GM11168 (cell line): ENCODE results near the gene ASXL1.
"Not testable (repeated sequence)": the region's sequence is repeated elsewhere in the genome, so short reads cannot be mapped to it uniquely, and the experiment has no call there.

Source experiments
- in situ Hi-C: fragments of 300-500 bp; cut with MboI; formaldehyde crosslinking; loops from one replicate; pipeline ENCODE4 v1.12.0; 2022; ENCODE audit warnings: low sequenced_read_pairs; ENCODE audit not compliant: unreplicated experiment

ASXL1 gene

GRCh38 chr20:32333988-32334885, 23.9 kb upstream of the ASXL1 start:
- in situ Hi-C loops, result no loop called here

GRCh38 chr20:32336918-32337347, 21.2 kb upstream of the ASXL1 start:
- in situ Hi-C loops, result no loop called here

DNA sequence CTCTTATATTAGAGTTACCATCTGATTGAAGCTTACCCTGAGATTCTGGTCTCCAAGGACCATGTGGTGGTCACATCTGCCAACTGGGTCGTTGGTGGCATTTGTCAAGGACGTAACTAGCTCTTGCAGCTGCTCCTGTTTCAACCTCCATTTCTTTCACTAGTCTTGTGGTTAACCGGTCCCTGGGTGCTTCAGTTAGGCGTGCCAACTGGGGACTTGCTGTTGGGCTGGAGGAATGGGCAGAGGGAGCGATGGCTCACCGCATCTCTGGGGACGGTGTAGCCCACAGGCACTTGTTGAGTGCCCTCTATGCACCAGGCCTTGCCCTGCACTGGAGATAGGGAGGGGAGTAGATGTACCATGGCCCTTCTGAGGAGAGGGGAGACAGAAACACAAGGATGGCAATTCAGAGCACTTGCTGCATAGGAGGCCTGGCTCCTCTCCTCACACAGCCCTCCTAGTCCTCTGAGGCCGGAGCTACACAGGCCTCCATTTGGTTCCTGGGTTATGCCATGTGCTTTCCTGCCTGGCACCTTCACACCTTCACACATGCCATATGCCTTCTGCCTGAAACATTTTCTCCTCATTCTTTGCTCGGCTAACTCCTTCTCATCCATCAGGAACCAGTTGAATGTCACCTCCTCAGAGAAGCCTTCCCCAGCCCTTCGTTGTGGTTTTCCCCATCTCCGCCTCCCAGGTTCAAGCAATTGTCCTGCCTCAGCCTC, 20.0 kb upstream of the ASXL1 start:
- in situ Hi-C loops, result no loop called here

- in situ Hi-C loops, result no loop called here
These were observed 19.5 kb upstream of the ASXL1 start for GRCh38 chr20:32338665-32339064.

GRCh38 chr20:32339116-32339515, 19.0 kb upstream of the ASXL1 start:
- in situ Hi-C loops, result no loop called here

GRCh38 chr20:32341053-32341452, 17.1 kb upstream of the ASXL1 start:
- in situ Hi-C loops, result not testable (repeated sequence)

DNA sequence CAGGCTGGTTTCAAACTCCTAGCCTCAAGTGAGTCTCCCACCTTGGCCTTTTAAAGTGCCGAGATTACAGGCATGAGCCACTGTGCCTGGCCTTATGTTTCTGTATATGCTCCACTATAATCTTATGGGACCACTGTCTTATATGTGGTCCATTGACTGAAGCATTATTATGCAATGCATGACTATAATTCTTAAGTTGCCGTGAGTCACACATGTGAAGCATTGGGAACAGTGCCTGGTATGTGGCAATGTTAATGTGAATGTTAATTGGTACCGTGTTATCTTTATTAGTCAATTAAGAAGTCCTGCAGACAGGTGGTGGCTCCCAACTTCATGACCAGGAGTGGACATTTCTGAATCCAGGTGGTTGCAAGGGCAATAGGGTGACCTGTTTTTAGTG, 14.7 kb upstream of the ASXL1 start:
- in situ Hi-C loops, result no loop called here

GRCh38 chr20:32344835-32345506, 13.2 kb upstream of the ASXL1 start:
- in situ Hi-C loops, result no loop called here

GRCh38 chr20:32348207-32348606, 9.9 kb upstream of the ASXL1 start:
- in situ Hi-C loops, result no loop called here

DNA sequence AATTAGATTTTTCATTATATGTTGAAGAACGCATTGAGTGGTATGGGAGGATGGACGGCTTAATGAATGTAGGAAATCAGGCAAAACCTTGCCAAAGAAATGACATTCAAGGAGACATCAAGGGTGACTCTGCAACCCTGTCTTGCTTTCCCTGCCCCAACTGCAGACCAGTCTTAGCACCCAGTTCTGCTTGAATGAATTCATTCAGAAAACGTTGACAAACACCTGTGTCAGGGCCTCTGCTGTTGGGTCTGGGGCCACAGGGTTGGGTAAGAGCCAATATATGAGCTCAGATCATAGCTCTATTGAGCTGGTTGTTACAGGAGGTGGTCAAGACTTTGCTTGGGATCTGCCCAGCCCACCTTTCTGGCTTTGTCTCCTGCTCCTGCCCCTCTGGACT, 7.7 kb upstream of the ASXL1 start:
- in situ Hi-C loops, result no loop called here

GRCh38 chr20:32352121-32352720, 5.9 kb upstream of the ASXL1 start:
- in situ Hi-C loops, result no loop called here

DNA sequence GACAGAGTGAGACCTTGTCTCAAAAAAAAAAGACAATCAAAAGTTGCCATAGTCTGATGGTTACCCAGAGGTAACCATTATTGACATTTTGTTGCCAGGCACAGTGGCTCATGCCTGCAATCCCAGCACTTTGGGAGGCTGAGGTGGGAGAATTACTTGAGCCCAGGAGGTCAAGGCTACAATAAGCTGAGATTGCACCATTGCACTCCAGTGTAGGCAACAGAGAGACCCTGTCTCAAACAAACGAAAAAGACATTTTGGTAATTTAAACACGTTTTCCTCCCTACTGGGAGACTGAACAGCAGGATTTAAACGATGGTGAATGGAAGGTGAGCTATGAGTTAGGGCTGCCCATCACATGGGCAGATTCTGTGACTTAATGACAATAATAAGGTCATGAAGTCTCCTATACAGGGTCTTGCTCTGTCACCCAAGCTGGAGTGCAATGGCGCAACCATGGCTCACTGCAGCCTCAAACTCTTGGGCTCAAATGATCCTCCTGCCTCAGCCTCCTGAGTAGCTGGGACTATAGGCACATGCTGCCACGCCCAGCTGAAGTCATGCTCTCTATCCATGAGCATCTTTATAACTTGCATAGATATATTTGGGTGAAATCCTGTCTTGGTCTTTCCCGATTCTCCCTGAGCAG, 4.2 kb upstream of the ASXL1 start:
- in situ Hi-C loops, result no loop called here

- in situ Hi-C loops, result no loop called here
These were observed 3.3 kb upstream of the ASXL1 start for GRCh38 chr20:32354592-32355416.

DNA sequence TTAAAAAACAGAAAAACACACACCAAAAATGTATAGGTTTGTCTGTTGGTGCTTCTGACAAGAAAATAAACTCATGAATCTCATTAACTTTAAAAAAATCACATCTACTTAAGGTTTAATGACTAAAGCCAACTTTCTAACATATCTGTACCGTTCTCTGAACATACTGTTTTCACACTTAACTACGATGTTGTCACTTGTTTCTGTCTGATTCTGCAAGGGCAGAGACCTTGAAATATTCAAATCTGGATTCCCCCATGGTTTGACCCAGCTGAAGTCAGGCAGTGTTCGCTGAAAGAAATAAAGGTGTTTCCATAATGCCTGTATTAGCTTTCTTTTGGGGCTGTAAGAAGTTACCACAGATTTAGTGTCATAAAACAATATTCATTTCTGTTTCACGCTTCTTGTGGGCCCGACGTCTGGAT, 2.7 kb upstream of the ASXL1 start:
- in situ Hi-C loops, result no loop called here

GRCh38 chr20:32355907-32356621, 2.1 kb upstream of the ASXL1 start:
- in situ Hi-C loops, result not testable (repeated sequence)

DNA sequence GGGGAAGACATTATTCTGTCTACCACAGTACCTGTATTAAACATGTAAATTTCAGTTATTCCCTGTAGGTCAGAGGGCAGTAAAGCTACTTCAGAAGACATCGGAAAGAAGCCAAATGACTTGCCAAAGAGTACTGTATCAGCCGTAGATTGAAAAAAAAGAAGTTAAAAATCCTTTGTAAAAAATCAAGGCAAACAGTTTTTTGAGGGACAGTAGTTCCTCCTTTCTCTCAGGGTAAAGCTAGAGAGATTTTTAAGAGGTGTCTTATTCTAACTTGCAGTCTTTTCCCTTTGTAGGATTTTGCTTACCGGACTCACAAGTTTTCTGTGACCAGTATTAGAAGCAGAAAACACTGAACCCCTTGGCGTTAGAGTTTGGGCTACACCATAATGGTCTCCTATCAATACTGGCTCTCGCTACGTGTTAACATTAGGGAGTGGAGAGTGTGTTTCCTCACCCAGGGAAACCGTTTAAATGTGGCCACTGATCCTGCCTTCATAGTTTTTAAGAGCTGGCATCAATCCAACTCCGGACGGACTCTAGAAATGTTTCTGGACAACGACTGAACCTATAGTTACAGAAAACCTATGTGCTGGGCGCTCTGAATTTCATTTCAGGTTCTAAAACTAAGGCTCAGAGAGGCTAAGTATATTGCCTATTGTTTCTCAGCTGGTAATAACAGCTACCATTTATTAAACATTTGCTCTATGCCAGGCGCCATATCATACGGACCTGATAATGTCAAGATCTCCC, 1.3 kb upstream of the ASXL1 start:
- in situ Hi-C loops, result no loop called here

DNA sequence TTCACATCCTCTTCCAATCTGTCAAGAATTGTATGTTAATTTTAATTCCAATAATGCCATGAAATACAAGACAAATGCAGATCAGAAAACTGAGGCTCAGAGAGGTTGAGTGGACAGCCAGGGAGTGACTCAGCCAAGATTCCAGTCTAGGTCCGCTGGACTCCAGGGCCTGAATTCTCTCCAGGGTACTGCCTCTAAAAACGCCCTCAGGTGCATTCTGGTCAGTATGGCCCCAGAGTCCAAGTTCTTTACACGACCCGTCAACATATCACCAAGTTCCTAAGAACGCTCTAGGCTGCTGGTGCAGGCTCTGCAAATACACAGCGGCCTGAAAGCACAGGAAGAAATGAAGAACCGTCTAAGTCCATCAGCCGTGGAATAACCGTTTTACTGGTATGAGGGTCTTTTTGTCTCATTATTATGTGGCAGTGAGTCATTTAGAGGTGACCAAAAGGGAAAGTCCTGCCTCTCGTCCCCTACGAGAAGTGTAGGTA, 709 bp upstream of the ASXL1 start:
- in situ Hi-C loops, result no loop called here

DNA sequence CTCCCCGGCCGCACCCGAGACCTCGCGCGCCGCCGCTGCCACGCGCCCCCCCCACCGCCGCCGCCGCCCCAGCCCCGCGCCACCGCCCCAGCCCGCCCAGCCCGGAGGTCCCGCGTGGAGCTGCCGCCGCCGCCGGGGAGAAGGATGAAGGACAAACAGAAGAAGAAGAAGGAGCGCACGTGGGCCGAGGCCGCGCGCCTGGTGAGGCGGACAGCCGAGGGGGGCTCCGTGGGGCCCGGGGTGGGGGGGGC, 426 bp downstream of the ASXL1 start:
- in situ Hi-C loops, result no loop called here
